ENCODE measurements around the gene PSMD5.

DNA sequence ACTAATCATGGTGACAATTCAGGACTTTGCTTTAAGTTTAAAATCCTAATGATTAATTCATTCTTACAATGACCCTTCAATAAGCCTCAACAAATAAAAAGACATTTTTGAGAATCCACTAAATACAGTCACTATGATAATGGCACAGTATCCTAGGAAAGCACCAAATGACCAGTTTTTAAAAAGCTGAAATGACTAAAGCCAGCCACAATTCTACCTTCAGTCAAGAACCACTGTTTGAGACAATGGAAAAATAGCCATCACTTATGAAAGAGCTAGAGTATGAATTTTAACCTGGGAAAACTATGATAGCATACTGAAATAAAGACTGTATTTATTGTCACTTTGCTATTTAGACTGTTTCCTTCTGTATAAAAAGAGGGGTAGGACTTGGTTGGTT, 63.5 kb downstream of the PSMD5 start:
- TF ChIP-seq, protein P1, sequence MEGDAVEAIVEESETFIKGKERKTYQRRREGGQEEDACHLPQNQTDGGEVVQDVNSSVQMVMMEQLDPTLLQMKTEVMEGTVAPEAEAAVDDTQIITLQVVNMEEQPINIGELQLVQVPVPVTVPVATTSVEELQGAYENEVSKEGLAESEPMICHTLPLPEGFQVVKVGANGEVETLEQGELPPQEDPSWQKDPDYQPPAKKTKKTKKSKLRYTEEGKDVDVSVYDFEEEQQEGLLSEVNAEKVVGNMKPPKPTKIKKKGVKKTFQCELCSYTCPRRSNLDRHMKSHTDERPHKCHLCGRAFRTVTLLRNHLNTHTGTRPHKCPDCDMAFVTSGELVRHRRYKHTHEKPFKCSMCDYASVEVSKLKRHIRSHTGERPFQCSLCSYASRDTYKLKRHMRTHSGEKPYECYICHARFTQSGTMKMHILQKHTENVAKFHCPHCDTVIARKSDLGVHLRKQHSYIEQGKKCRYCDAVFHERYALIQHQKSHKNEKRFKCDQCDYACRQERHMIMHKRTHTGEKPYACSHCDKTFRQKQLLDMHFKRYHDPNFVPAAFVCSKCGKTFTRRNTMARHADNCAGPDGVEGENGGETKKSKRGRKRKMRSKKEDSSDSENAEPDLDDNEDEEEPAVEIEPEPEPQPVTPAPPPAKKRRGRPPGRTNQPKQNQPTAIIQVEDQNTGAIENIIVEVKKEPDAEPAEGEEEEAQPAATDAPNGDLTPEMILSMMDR (conservative IDR thresholded peaks at IDR 0.05 in 1 of 2, IDR thresholded peaks at IDR 0.05 in 1 of 2; ENCODE audit: low read depth in 1 of 2, low read length in 2 of 2) = no peak
- TF ChIP-seq EZH2 (IDR thresholded peaks at IDR 0.05; ENCODE audit: low read length, missing control alignments) = no peak

All from fibroblast of lung (primary cell).